Activated effector memory CD4-positive, alpha-beta T cell treated with Interleukin-2 at 50 U/mL for 16 hours (primary cell): ENCODE measurements around the gene PPP1R9A.

Experiments
- DNase-seq: peaks from one replicate; pipeline ENCODE4 v3.0.0-alpha.2; 2020

The PPP1R9A gene

GRCh38 chr7:95209788-95210187 is 302.4 kb downstream of the PPP1R9A start:
- no peak for DNase-seq

DNA sequence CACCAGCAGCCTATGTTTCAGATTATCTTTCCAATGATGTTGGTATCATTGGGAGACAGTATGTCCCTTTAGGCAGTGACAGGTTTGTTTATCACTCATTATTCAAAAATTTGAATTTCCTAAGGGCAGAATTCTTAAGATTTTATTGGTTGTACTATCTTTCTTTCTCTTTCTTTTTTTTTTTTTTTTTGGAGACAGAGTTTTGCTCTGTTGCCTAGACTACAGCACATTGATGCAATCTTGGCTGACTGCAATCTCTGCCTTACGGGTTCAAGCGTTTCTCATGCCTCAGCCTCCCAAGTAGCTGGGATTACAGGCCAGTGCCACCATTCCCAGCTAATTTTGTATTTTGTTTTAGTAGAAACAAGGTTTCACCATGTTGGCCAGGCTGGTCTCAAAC is 305.8 kb downstream of the PPP1R9A start:
- DNase-seq, result no peak

DNA sequence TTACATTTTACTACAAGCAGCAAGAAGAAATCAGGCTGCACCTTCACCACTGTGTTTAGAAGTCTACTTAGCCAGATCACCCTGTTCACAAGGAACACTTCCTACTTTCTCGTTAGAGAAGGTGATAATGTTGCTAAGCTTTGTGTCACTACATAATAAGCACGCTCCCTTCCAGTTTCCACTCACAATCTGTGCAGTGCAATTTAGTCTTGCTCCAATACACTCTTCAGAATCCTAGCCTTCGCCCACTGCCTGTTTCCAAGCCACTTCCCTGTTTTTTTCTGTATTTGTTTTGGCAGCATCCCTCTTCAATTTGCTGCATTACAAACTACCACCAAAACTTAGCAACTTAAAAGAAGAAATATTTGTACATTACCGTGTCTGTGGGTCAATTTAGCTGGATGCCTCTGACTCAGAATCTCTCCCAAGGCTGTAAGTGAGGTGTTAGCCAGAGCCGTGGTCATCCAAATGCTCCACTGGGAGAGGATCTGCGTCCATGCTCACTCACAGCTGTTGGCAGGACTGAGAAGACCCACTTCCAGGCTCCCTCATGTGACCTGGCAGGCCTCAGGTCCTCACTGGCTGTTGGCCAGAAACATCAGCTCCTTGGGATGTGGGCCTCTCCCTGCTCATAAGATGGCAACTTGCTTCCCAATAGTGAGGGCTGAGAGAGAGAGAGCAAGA is 306.6 kb downstream of the PPP1R9A start:
- DNase-seq, result no peak

GRCh38 chr7:95219721-95220120 is 312.3 kb downstream of the PPP1R9A start:
- DNase-seq, result no peak

DNA sequence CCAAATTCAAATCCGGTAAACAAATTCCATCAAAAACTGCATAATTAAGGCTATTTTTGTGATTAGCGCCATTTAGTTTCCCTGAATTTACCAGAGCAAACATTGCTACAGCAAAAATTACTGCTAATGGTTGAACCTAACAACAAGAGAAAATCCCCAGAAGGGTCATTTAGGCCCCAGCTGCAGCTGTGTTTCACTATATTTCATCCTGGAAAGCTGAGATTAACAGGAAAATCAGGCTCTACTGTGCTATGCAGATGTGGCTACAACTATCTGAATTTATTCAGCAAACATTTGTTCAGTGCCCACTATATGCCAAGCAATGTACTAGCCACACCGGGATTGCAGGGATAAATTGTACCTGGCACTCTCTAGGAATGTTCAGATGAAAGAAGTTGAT is 312.9 kb downstream of the PPP1R9A start:
- DNase-seq, result no peak

GRCh38 chr7:95225301-95225700 is 317.9 kb downstream of the PPP1R9A start:
- no peak for DNase-seq

DNA sequence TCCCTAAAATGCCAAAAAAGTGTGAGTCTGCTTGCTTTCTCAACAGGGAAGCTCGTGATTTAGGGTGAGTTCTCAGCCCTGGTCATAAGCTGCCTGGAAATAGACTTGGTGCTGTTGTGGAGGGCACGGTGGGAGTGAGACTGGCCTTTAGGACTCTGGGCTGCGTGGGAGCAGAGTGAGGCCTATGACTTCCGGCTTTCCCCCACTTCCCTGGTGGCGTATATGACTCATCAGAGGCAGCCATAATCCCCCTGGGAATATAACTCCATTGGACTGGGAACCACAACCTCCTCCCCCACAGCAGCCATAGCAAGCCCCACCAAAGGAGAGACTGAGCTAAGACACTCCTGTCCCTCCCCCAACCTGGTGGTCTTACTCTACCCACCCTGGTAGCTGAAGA is 321.9 kb downstream of the PPP1R9A start:
- no peak for DNase-seq

- DNase-seq, result no peak
Observed at GRCh38 chr7:95238252-95238943, 331.0 kb downstream of the PPP1R9A start.

DNA sequence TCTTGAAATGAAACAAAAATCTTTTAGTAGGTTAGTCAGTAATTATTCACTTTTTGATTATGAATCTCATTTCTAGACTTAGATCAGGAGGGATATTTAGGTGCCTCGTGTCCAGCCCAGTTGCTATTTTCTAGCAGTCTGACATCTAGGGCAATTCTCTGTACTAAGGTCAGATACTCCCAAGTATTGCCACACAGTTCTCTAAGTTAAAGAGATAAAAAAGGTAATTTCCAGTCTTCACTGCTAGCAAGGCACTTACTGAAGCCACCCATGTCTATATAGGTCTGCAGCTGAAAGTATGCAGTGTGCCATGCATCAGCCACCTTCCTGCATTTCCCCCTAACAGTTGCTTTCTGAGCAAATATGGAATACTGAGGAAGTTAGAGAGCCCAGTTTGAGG is 333.5 kb downstream of the PPP1R9A start:
- DNase-seq, result no peak

GRCh38 chr7:95242266-95242665 is 334.9 kb downstream of the PPP1R9A start:
- DNase-seq, result no peak

GRCh38 chr7:95244616-95245015 is 337.2 kb downstream of the PPP1R9A start:
- DNase-seq, result no peak

DNA sequence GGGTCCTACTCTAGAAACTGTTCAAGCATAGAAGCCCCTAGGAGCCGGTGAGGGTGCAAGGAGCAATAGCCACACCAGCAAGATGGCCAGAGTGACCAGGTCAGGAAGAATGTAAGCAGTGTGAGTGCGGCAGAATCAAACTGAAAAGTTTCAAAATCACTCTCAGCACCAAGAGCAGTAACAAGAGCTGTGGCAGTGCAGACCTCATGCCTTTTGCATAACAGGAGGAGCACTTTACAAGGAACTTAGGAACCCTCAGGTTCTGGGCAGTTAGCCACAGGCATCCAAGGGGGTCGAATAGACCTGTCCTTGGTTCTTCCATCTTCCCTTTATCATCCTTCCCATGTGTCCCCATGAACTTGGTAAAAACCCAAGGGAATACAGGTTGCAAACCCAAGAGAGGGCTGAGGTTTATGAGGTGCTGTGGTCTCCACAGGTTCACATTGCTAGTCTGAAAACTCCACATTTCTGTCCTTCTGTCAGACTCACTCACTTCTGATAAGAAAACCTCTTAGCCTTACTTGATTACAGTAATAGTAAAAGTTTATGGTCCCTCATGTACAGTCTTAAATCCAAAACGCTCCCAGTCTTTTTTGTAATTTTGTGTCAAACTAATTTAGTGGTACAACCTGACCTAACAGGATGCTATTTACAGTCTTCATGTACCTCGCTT is 338.6 kb downstream of the PPP1R9A start:
- DNase-seq, result no peak

DNA sequence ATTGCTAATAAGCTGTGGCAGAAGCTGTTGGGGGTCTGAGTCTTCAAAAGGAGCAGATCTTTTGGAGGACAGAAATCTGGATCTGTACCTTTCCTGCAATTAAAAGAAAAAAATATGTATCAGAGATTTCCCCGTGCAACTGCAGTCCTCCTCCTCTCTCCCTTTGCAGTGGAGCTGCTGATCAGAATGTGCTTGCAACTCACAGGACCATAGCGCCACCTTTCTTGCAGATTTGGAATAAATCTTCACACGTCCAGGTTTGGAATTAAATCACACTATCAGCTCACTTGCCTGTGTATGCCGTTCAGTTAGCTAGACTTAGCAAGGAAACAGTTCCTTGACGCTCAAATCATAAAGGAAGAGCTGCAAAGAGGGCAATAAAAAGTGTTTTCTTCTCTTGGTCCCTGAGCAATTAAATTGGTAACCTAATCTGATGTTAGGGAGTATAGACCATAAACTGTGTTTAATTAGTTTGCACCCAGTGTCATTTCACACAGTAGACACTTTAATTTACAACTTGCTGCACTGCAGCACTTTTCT is 339.5 kb downstream of the PPP1R9A start:
- DNase-seq, result no peak

- no peak for DNase-seq
Observed at GRCh38 chr7:95250571-95250970, 343.2 kb downstream of the PPP1R9A start.

DNA sequence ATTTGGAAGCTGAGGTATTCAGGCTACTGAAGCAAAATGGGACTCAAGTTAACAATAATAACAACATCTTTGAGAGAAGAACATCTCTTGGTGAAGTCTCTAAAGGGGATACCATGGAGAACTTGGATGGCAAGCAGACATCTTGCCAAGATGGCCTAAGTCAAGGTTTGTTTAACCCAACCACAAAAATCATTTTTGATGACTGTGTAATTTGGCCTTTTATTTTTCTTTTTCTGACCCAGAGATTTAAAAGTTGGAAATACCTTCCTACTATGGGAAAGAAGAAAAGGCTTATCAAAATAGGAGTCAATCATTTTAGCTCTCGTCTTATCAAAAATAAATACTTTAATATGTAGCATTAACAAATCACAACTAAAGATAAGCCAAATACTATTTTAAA is 344.6 kb downstream of the PPP1R9A start:
- DNase-seq, result no peak

DNA sequence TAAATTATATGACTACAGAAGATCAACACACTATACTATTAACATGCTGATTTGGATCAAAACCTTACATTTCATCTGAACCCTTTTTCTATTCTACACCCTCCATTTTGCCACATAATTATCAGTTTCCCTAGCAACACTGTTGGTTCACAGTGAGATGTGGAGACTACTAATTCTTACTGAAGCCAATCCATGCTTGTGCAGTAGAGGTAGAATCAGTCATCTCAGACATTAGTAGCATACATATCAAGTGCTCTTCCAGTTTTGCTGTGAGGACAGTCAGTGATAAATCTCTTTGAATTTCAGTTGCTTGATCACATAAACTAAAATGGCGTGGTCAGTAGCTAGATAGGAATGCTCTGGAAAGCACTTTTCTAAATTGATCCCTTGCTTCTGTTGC is 346.6 kb downstream of the PPP1R9A start:
- DNase-seq, result no peak

DNA sequence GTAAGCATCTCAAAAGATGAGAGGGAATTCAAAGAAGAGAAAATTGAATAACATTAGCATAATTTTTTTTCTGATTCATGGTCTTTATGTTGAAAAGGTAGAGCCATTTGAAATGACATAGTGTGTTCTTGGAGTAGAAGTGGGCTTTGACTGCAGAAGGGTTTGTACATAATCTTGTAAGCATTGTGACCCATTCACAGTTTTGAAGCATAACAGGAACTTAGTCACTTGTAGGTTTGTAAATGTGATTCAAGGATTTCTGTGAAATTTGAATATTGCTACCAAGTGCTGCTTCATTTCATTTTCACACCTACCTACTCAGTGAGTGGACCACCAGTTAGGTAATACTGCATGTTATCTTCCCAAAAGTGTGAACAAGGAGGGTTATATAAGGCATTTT is 348.3 kb downstream of the PPP1R9A start:
- no peak for DNase-seq

DNA sequence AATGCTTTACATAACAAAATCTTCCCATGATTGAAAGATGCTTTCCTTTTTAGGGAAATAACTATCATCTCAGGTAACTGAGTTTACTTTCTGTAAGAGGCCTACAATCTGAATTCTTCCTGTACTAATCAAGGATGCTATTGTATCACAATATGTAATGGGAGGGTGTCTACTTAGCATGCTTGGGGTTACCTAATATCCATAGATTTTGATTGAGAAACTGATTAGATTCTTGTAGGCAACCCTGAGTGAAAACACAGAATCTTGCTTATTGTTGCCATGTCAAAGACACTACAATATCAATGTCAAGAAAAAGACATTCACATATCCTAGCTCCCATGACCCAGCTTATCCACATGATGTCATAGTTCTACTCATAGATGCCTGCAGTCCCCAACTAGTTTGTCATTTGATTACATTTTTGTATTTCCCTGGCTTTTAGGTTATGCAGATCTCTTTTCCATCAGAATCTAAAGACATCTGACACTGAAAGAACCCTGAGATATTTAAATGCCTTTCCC is 354.6 kb downstream of the PPP1R9A start:
- DNase-seq, result no peak

DNA sequence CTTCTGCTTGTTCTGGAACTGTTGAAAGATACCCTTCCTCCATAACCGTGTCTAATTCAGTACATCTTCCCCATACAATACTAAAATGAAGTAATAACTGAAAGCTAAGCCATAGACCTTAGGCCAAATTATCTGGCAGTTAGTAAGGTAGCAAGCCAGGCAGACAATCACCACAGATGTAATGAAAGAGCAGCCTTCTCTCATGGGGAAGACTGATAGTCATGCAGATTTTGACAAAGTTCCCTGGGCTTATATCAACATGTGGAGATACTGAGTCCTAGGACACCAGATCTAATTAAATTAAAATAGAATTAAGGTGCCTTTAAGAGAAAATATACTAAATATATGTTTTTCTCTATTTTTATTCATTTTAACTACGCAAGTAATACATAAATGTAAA is 355.5 kb downstream of the PPP1R9A start:
- no peak for DNase-seq

GRCh38 chr7:95263785-95264362 is 356.5 kb downstream of the PPP1R9A start:
- no peak for DNase-seq

DNA sequence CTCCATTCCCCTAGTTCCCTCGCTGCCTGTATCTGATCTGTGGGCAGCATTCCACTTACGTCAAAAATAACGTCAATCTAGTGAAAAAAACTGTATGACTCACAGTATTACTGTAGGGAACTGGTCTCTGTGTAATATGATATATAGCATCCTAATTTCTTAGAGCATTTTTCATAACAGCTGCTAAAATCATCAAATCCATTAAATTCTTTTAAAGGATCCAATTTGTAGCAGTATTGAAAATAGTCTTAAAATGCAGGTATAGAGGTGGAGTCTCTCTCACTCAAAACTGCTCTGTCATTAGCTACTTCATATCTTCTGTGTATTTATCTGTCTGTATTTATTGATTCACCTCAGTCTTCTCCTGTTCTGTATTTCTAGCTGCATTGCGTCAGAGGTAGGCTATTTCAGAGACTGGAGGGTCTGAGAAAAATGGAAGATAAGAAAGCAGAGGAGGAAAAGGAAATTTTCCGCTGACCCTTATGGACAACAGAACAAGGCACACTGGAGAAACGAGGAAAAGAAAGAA is 357.0 kb downstream of the PPP1R9A start:
- no peak for DNase-seq

DNA sequence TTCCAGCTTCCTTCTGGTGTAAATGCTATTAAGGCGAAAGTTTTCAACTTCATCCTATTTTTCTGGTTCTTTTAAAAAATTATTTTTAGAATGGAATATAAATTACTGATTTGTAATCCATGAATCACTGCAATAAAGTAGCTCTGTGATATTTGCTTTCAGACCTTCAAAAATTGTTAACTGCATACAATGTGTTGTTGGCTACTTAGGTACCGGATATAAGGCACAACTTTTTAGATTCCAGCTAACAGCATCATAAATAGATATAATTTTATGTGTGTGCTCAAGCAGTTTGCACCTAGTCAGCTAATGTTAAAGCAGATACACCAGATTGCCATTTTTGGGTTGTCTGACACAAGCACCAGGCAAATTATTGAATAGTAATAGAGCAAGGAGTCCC is 358.2 kb downstream of the PPP1R9A start:
- DNase-seq, result no peak

- DNase-seq, result no peak
Observed at GRCh38 chr7:95267754-95268153, 360.4 kb downstream of the PPP1R9A start.
